ENCODE results near the gene ADGRL3. TPM values are rescaled to one million over a fixed set of nuclear protein-coding genes. Genes with fewer than 3 reads are reported as not detected.

Gene ADGRL3
- total RNA-seq, 4 donors from 2014 or later = 6.1 to 26.0 (median 7.3) TPM

DNA sequence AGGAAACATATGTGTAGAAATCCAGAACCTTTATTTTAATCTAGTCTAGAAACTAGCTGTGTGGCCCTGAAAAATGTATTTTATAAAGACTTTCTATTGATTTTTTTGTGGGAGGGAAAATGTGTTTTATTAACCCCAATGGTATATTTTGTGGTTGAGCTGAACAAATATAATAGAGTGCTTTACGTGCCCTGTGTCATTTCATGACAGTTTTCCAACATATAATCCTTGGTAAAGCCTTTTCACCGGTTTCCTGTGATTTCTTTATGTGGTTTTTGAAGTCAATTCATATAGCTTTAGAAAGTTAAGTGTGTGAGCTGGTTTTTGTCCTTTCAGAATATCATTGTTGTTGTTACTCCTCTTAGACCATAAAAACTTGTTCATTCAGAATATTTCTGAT, 375.7 kb downstream of the ADGRL3 start:
- no peaks in the 10 kb centered on the region for H3K27me3 ChIP-seq
- H3K36me3 ChIP-seq = no peaks in the 10 kb centered on the region
- 81 to 97% methylated on average over 2 of the region's 2 CpGs for WGBS, 2 donors (ENCODE audit: low coverage in 1 of 2)
- no peak overlapping the region for H3K27ac ChIP-seq
- no peak for ATAC-seq
- no peak for TF ChIP-seq POLR2AphosphoS5 (IDR thresholded peaks at IDR 0.05)
- TF ChIP-seq POLR2A (IDR thresholded peaks at IDR 0.05) = no peak
- no peak overlapping the region for H3K4me3 ChIP-seq
- H3K9me3 ChIP-seq = no peaks in the 10 kb centered on the region
- no peaks in the 10 kb centered on the region for H3K4me1 ChIP-seq

DNA sequence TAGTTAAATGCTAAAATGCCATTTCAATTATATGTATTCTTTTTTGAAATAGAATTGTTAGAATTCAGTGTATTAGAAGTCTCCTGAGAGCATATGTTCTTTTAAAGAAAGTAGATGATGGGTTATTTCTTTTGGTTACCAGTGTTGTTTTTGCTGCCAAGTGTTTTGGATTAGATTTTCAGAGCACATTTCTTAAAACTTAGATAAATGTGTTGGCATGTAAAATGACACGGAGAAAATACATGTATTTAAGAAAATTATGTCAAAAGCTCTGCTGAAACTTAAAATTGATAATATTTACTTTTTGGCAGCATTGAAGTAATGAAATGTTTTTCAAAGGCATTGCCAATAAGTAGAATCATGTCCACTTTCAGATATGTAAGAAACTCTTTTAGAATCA, 379.7 kb downstream of the ADGRL3 start:
- H3K4me3 ChIP-seq = no peak overlapping the region
- TF ChIP-seq, protein P1, sequence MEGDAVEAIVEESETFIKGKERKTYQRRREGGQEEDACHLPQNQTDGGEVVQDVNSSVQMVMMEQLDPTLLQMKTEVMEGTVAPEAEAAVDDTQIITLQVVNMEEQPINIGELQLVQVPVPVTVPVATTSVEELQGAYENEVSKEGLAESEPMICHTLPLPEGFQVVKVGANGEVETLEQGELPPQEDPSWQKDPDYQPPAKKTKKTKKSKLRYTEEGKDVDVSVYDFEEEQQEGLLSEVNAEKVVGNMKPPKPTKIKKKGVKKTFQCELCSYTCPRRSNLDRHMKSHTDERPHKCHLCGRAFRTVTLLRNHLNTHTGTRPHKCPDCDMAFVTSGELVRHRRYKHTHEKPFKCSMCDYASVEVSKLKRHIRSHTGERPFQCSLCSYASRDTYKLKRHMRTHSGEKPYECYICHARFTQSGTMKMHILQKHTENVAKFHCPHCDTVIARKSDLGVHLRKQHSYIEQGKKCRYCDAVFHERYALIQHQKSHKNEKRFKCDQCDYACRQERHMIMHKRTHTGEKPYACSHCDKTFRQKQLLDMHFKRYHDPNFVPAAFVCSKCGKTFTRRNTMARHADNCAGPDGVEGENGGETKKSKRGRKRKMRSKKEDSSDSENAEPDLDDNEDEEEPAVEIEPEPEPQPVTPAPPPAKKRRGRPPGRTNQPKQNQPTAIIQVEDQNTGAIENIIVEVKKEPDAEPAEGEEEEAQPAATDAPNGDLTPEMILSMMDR (IDR thresholded peaks at IDR 0.05) = no peak
- TF ChIP-seq POLR2A (IDR thresholded peaks at IDR 0.05) = no peak
- no peak for TF ChIP-seq EP300 (IDR thresholded peaks at IDR 0.05)
- no peak for TF ChIP-seq POLR2AphosphoS5 (IDR thresholded peaks at IDR 0.05)
- 45 to 73% methylated on average over 1 of the region's 1 CpG for WGBS, 2 donors (ENCODE audit: low coverage in 1 of 2)
- H3K27me3 ChIP-seq = no peaks in the 10 kb centered on the region
- no peak overlapping the region for H3K27ac ChIP-seq
- H3K9me3 ChIP-seq = no peaks in the 10 kb centered on the region
- no peak for ATAC-seq
- no peaks in the 10 kb centered on the region for H3K4me1 ChIP-seq
- no peaks in the 10 kb centered on the region for H3K36me3 ChIP-seq

DNA sequence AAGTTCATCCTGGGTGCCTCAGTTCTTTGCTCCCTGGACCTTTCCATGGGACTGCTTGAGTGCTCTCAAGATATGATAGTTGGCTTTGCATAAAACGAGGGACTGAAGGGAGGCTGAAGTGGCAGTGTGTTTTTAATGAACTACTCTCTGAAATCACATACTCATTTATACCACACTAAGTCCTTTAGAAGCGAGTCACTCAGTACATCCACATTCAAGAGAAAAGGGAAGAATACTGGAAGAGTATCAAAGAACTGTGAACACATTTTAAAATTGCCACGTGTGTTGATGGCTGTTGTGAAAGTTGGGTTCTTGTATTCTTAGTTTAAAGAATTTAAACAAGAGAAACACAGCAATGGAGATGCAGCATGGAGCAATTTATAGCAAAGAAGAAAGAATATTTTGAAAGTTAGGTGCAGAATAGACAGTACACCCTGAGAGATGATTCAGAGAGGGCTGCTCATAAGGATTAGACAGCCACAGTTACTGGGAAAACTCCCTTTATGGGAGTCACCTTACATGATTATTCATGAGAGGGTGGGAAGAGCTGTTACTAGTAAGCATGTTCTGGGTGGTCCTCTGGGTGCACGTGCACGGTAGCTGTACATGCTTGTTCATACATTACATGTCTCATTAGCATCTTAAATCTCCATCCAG, 380.7 kb downstream of the ADGRL3 start:
- H3K9me3 ChIP-seq = no peaks in the 10 kb centered on the region
- ATAC-seq = no peak
- H3K4me1 ChIP-seq = no peaks in the 10 kb centered on the region
- H3K27me3 ChIP-seq = no peaks in the 10 kb centered on the region
- no peak overlapping the region for H3K27ac ChIP-seq
- no peak for TF ChIP-seq EP300 (IDR thresholded peaks at IDR 0.05)
- TF ChIP-seq POLR2AphosphoS5 (IDR thresholded peaks at IDR 0.05) = no peak
- TF ChIP-seq POLR2A (IDR thresholded peaks at IDR 0.05) = no peak
- TF ChIP-seq, protein P1 (IDR thresholded peaks at IDR 0.05) = no peak
- no peak overlapping the region for H3K4me3 ChIP-seq
- 85 to 93% methylated on average over 4 to 5 of the region's 5 CpGs for WGBS, 2 donors (ENCODE audit: low coverage in 1 of 2)
- no peaks in the 10 kb centered on the region for H3K36me3 ChIP-seq

DNA sequence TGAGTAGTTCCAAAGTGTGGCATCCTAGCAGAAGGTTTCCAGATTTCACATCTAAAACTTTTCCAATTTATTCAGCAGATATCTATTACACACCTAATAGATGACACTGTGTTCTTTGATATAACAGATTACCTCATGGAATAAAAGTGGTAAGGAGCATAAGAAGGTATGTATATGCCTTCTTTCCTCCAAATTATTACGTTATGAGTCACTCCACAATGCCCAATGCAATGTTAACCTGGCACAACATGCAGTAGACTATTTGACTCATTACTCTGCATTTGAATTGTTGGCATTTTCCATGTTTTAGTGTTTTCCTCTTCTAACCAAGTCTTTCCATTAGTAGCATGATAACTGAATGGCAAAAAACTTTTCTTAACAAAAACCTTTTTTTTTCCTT, 383.6 kb downstream of the ADGRL3 start:
- Histone ChIP-seq H3K27me3 (no peaks in the 10 kb centered on the region), H3K4me1 (no peaks in the 10 kb centered on the region), H3K4me3 (no peak overlapping the region), H3K9me3 (no peaks in the 10 kb centered on the region), H3K36me3 (no peaks in the 10 kb centered on the region), H3K27ac (no peak overlapping the region)
- no peak for ATAC-seq
- WGBS, 2 donors (ENCODE audit: low coverage in 1 of 2) = 67 to 75% methylated on average over 1 of the region's 1 CpG
- TF ChIP-seq POLR2A (IDR thresholded peaks at IDR 0.05) = no peak
- TF ChIP-seq POLR2AphosphoS5 (IDR thresholded peaks at IDR 0.05) = no peak
- TF ChIP-seq, protein P1 (IDR thresholded peaks at IDR 0.05) = no peak
- TF ChIP-seq EP300 (IDR thresholded peaks at IDR 0.05) = no peak

DNA sequence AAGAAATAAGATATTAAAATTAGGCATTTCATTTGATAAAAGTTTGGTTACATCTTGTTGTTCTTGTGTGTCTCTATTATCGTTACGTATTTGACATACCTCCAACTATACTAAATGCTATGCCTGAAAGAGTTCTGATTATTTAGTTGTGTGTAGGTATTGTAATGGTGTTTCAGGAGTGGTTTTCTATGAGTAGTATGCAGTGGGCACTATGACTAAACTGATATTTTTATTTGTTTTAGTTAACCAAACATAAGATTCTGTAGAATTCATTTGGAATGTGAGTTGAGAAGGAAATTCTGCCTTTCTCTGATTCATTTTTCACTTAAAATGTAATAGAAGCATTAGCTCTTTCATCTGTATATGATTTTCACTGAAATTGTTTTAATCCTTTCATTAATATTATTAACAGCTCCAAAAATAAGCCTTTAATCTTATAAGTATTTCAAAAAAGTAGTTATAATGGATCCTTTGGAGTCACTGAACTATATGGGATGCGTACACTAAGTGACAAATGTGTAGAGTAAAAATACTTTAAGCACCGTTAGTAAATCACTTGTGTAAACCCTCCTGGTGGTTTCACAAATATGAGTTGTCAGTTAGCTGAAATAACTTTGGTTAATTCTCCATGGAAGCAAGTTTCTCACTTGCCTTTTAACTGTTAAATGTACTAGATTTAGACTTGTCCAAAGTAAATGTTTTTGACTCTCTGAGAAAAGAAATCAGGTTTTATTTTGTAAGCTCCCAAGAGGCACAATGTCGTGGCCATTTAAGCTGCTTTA, 388.7 kb downstream of the ADGRL3 start:
- H3K4me1 ChIP-seq = no peaks in the 10 kb centered on the region
- TF ChIP-seq, protein P1 (IDR thresholded peaks at IDR 0.05) = no peak
- no peak for TF ChIP-seq POLR2A (IDR thresholded peaks at IDR 0.05)
- no peak for TF ChIP-seq POLR2AphosphoS5 (IDR thresholded peaks at IDR 0.05)
- TF ChIP-seq EP300 (IDR thresholded peaks at IDR 0.05) = no peak
- H3K27ac ChIP-seq = no peak overlapping the region
- H3K27me3 ChIP-seq = no peaks in the 10 kb centered on the region
- H3K36me3 ChIP-seq = no peaks in the 10 kb centered on the region
- no peaks in the 10 kb centered on the region for H3K9me3 ChIP-seq
- 77 to 84% methylated on average over 5 of the region's 5 CpGs for WGBS, 2 donors (ENCODE audit: low coverage in 1 of 2)
- H3K4me3 ChIP-seq = no peak overlapping the region
- ATAC-seq = no peak
